SK-N-MC (cell line): ENCODE results near the gene ANO6.

Experiments
- DNase-seq: peaks from one replicate; pipeline ENCODE4 v3.0.0-alpha.2; 2011; ENCODE audit warnings: low read depth, low spot score
- H3K27ac ChIP-seq: fragments of 200-600 bp; sonication (generic); 2 replicates; pipeline ENCODE4 v1.5.1; 2016; ENCODE audit warnings: mixed run types
- H3K36me3 ChIP-seq: fragments of 200-600 bp; sonication (generic); 2 replicates; pipeline ENCODE4 v1.6.1; 2017; ENCODE audit warnings: antibody characterized with exemption, low read length, mixed read lengths; ENCODE audit not compliant: insufficient read depth
- H3K4me3 ChIP-seq: fragments of 200-600 bp; sonication (generic); 2 replicates; pipeline ENCODE4 v1.5.1; 2016
- H3K9ac ChIP-seq: fragments of 200-600 bp; sonication (generic); 2 replicates; pipeline ENCODE4 v1.8.0; 2017; ENCODE audit warnings: mixed run types, mixed read lengths; ENCODE audit not compliant: insufficient read length
- H3K9me3 ChIP-seq: fragments of 200-600 bp; sonication (generic); 2 replicates; pipeline ENCODE4 v1.6.1; 2017; ENCODE audit warnings: low read depth, mild to moderate bottlenecking, antibody characterized with exemption, low read length, moderate library complexity, mixed read lengths
- EZH2 ChIP-seq: fragments of 200-600 bp; sonication (generic); IDR thresholded peaks from one replicate; pipeline ENCODE4 v1.6.1; 2017; ENCODE audit warnings: antibody characterized with exemption
- FOXP2 ChIP-seq: optimal IDR thresholded peaks from 2 replicates; pipeline ENCODE3; 2011; ENCODE audit warnings: mild to moderate bottlenecking, moderate library complexity; ENCODE audit not compliant: insufficient read depth; ENCODE audit errors: extremely low read length, control extremely low read depth
- POLR2AphosphoS5 ChIP-seq: IDR thresholded peaks from 2 replicates; pipeline ENCODE4 v1.6.1; 2012; ENCODE audit warnings: mild to moderate bottlenecking, low read depth, low read length, borderline replicate concordance

ANO6 gene

GRCh38 chr12:45434094-45434493 is 218.2 kb downstream of the ANO6 start:
- Histone ChIP-seq H3K36me3 (peaks cover 25% of the 10 kb centered on the region), H3K9ac (no peak overlapping the region), H3K27ac (no peak overlapping the region), H3K9me3 (no peaks in the 10 kb centered on the region), H3K4me3 (no peak overlapping the region)
- TF ChIP-seq EZH2 (no peak), POLR2AphosphoS5 (no peak)
- no peak for DNase-seq

GRCh38 chr12:45435945-45436710 is 220.2 kb downstream of the ANO6 start:
- DNase-seq: no peak
- TF ChIP-seq EZH2: no peak
- TF ChIP-seq POLR2AphosphoS5: no peak
- no peak for TF ChIP-seq FOXP2

GRCh38 chr12:45439039-45439438 is 223.1 kb downstream of the ANO6 start:
- Histone ChIP-seq H3K36me3 (no peaks in the 10 kb centered on the region), H3K9me3 (no peaks in the 10 kb centered on the region), H3K4me3 (no peak overlapping the region), H3K27ac (no peak overlapping the region), H3K9ac (no peak overlapping the region)
- no peak for TF ChIP-seq FOXP2
- no peak for TF ChIP-seq POLR2AphosphoS5
- no peak for TF ChIP-seq EZH2
- DNase-seq: no peak

More at GRCh38 chr12:45435945-45436710, 220.2 kb downstream of the ANO6 start:
- Histone ChIP-seq H3K27ac (no peak overlapping the region), H3K9ac (no peak overlapping the region), H3K36me3 (peaks cover 8% of the 10 kb centered on the region; the same call in 1 of the 2 replicates), H3K4me3 (no peak overlapping the region), H3K9me3 (no peaks in the 10 kb centered on the region)

GRCh38 chr12:45446013-45446412 is 230.1 kb downstream of the ANO6 start:
- H3K27ac ChIP-seq: no peak overlapping the region
- TF ChIP-seq FOXP2: no peak
- no peak for TF ChIP-seq POLR2AphosphoS5
- no peak for TF ChIP-seq EZH2
- H3K4me3 ChIP-seq: no peak overlapping the region
- no peak overlapping the region for H3K9ac ChIP-seq
- H3K9me3 ChIP-seq: no peaks in the 10 kb centered on the region
- H3K36me3 ChIP-seq: no peaks in the 10 kb centered on the region
- DNase-seq: no peak

- no peak for TF ChIP-seq FOXP2
- Histone ChIP-seq H3K9me3 (no peaks in the 10 kb centered on the region), H3K27ac (no peak overlapping the region), H3K4me3 (no peak overlapping the region), H3K9ac (no peak overlapping the region), H3K36me3 (no peaks in the 10 kb centered on the region)
- DNase-seq: no peak
Observed at GRCh38 chr12:45458238-45458637, 242.3 kb downstream of the ANO6 start.

GRCh38 chr12:45458854-45459807 is 243.2 kb downstream of the ANO6 start:
- DNase-seq: no peak
- H3K36me3 ChIP-seq: no peaks in the 10 kb centered on the region
- H3K9me3 ChIP-seq: no peaks in the 10 kb centered on the region
- no peak overlapping the region for H3K27ac ChIP-seq
- H3K4me3 ChIP-seq: no peak overlapping the region
- TF ChIP-seq EZH2: no peak
- no peak for TF ChIP-seq FOXP2
- no peak for TF ChIP-seq POLR2AphosphoS5
- no peak overlapping the region for H3K9ac ChIP-seq

GRCh38 chr12:45462506-45462905 is 246.6 kb downstream of the ANO6 start:
- Histone ChIP-seq H3K9ac (no peak overlapping the region), H3K36me3 (no peaks in the 10 kb centered on the region), H3K27ac (no peak overlapping the region), H3K9me3 (no peaks in the 10 kb centered on the region), H3K4me3 (no peak overlapping the region)
- no peak for DNase-seq
- TF ChIP-seq EZH2 (no peak), FOXP2 (no peak), POLR2AphosphoS5 (no peak)

- H3K4me3 ChIP-seq: no peak overlapping the region
- no peaks in the 10 kb centered on the region for H3K36me3 ChIP-seq
- H3K9me3 ChIP-seq: no peaks in the 10 kb centered on the region
- no peak overlapping the region for H3K9ac ChIP-seq
- no peak overlapping the region for H3K27ac ChIP-seq
- no peak for DNase-seq
- TF ChIP-seq POLR2AphosphoS5: no peak
- no peak for TF ChIP-seq EZH2
- no peak for TF ChIP-seq FOXP2
Observed at GRCh38 chr12:45464699-45465098, 248.8 kb downstream of the ANO6 start.
